ENCODE data around the gene SFXN2. TPM values are rescaled to one million over a fixed set of nuclear protein-coding genes. Genes with fewer than 3 reads are reported as not detected.
A peak's percentile ranks its signal among the peaks of the same experiment; 100 is the strongest.

SFXN2 gene
- total RNA-seq, 4 donors from 2014 or later, result 4.3 to 7.9 (median 5.0) TPM

GRCh38 chr10:102770792-102771191 lies 56.4 kb downstream of the SFXN2 start:
- ATAC-seq (ENCODE audit: low FRiP score) (no peak), DNase-seq (ENCODE audit: low spot score) (no peak)
- no peak for TF ChIP-seq CTCF (IDR thresholded peaks at IDR 0.05)

DNA sequence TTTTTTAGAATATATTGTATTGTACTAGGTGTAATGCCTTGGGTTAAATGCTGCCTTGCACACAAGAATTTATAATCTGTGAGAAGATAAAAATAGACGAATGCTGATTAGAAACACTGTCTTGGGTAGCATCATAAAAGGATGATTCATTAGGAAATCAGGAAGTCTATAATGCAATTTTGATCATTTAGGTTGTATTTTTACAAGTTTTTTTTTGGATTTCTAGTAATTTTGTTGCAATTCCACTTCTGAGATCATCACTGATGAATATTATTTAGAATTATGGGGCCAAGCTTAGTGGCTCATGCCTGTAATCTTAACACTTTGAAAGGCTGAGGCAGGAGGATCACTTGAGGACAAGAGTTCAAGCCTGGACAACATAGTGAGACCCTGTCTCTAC lies 58.9 kb downstream of the SFXN2 start:
- no peak for TF ChIP-seq CTCF (IDR thresholded peaks at IDR 0.05)
- no peak for ATAC-seq (ENCODE audit: low FRiP score)
- DNase-seq (ENCODE audit: low spot score), result no peak

DNA sequence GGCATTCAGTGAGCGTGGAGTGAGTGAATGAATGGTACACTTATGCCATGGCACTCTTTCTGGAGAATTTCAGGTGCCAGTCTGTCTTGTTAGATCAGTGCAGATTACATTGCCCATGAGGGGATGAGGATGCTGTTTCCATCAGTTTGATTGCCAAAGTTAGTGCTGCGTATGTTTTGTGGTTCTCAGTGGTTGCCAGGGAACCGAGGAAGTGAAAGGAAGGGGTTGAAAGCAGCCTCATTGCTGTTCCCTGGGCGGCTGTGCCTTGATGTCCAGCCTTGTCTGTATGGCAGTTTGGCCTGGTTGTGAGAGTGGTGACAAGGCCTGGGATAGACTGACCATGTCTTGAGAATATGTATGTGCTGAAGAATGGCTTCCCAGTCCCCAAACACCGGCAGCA lies 59.5 kb downstream of the SFXN2 start:
- DNase-seq (ENCODE audit: low spot score) (no peak), ATAC-seq (ENCODE audit: low FRiP score) (no peak)
- no peak for TF ChIP-seq CTCF (IDR thresholded peaks at IDR 0.05)

GRCh38 chr10:102775201-102775934 lies 60.9 kb downstream of the SFXN2 start:
- no peak for ATAC-seq (ENCODE audit: low FRiP score)
- no peak for DNase-seq (ENCODE audit: low spot score)
- TF ChIP-seq CTCF (IDR thresholded peaks at IDR 0.05), result no peak

GRCh38 chr10:102775935-102776669 lies 61.7 kb downstream of the SFXN2 start:
- peak; percentile 51 for ATAC-seq (ENCODE audit: low FRiP score)
- DNase-seq (ENCODE audit: low spot score), result no peak
- no peak for TF ChIP-seq CTCF (IDR thresholded peaks at IDR 0.05)

GRCh38 chr10:102776779-102777456 lies 62.5 kb downstream of the SFXN2 start:
- DNase-seq (ENCODE audit: low spot score), result no peak
- no peak for TF ChIP-seq CTCF (IDR thresholded peaks at IDR 0.05)
- peak; percentile 43 for ATAC-seq (ENCODE audit: low FRiP score)

Data from omental fat pad (tissue), 4 donors.